ENCODE data around the gene IFT80.

GRCh38 chr3:160370987-160371857 is 27.8 kb downstream of the IFT80 start:
- TF ChIP-seq CTCF (IDR thresholded peaks at IDR 0.05; ENCODE audit: insufficient read depth, low read length, poor library complexity, severe bottlenecking) (no peak), EZH2phosphoT487 (conservative IDR thresholded peaks at IDR 0.05; ENCODE audit: low read length) (no peak)
